ENCODE measurements around the gene HOXD3.

- TF ChIP-seq CTCF (IDR thresholded peaks at IDR 0.05; ENCODE audit: low read depth, low read length, poor library complexity, severe bottlenecking) (no peak), EZH2phosphoT487 (IDR thresholded peaks at IDR 0.05; ENCODE audit: borderline replicate concordance, low read length) (no peak)
Measured at GRCh38 chr2:176117162-176117822, 39.8 kb upstream of the HOXD3 start.

All from DOHH2 (cell line).